Measurements from ENCODE around the gene SERPINF2. TPM values are rescaled to one million over a fixed set of nuclear protein-coding genes. Genes with fewer than 3 reads are reported as not detected.
"Not testable (repeated sequence)": the region's sequence is repeated elsewhere in the genome, so short reads cannot be mapped to it uniquely, and the experiment has no call there.

The SERPINF2 gene
- total RNA-seq = 0.82 and 1.3 TPM in 2 replicates

DNA sequence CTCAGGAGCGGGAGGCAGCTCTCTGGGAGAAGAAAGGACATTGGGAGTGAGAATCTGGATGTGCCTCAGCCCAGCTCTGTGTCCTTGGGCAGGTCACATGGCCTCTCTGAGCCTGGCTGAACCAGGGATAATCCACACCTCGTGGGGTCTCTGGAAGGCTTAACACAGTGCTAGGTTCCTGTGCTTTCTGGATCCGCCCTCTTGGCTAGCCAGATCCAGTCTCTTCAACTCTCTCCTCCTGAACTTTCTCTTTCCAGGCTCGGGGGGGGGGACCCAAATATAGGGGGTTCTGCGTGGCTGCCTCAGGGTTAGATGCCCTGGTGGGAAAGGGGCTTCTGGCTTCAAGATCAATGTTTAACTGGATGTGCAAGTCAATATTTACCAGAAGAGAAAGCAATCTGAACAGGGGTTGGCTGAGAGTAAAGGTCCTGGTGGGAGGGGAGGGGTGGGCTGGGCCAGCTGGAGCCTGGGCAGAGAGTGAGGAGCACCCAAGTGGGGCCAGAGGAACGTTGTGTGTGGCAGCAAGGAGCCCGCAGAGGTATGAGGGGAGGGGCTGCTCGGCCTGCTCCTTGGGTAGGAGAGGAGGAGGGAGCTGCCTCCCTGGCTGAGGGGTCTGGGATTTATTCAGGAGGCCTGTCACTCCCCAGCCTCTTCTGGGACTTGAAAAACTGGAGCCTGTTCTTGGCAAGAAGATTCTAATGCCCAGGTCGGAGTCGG is at the start of gene SERPINF2:
SERPINF2 (plus strand) TSS at position 501 of the 717 bp plus-strand sequence. CDS start 2,125 bp downstream, outside the sequence.
- H3K27me3 Mint-ChIP-seq = no peaks in the 10 kb centered on the region
- no peak within 1 kb of the TSS for H3K27ac Mint-ChIP-seq
- TF ChIP-seq, protein P1, sequence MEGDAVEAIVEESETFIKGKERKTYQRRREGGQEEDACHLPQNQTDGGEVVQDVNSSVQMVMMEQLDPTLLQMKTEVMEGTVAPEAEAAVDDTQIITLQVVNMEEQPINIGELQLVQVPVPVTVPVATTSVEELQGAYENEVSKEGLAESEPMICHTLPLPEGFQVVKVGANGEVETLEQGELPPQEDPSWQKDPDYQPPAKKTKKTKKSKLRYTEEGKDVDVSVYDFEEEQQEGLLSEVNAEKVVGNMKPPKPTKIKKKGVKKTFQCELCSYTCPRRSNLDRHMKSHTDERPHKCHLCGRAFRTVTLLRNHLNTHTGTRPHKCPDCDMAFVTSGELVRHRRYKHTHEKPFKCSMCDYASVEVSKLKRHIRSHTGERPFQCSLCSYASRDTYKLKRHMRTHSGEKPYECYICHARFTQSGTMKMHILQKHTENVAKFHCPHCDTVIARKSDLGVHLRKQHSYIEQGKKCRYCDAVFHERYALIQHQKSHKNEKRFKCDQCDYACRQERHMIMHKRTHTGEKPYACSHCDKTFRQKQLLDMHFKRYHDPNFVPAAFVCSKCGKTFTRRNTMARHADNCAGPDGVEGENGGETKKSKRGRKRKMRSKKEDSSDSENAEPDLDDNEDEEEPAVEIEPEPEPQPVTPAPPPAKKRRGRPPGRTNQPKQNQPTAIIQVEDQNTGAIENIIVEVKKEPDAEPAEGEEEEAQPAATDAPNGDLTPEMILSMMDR (IDR thresholded peaks at IDR 0.05) = no peak
- no peak within 1 kb of the TSS for H3K4me3 Mint-ChIP-seq
- H3K9me3 Mint-ChIP-seq = no peaks in the 10 kb centered on the region
- intact Hi-C loops (cut with micrococcal nuclease) = no loop called here
- ATAC-seq (ENCODE audit: low read depth) (no peak), DNase-seq (no peak)
- CTCF ChIA-PET = no interaction called here
- no peaks in the 10 kb centered on the region for H3K4me1 Mint-ChIP-seq
- POLR2A ChIA-PET = interaction anchor here (0.8 kb wide), 1 partner anchor 21 kb away, joined by 4 read pairs; no protein-coding TSS in a partner anchor
- peaks cover 7% of the 10 kb centered on the region for H3K36me3 Mint-ChIP-seq (ENCODE audit: low read depth)

DNA sequence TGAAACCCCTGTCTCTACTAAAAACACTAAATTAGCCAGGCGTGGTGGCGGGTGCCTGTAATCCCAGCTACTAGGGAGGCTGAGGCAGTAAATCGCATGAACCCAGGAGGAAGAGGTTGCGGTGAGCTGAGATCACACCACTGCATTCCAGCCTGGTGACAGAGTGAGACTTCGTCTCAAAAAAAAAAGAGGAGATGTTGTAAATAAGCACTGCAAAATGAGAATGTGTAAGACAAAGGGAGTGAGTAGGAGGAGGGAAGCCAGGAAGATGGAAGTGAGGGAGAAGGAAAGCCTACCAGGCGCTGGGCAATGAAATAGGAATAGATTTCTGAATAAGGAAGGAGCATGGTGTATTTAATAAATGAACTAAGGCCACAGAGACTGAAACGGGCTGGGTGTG is 49.3 kb upstream of the SERPINF2 start:
- DNase-seq (no peak), ATAC-seq (ENCODE audit: low read depth) (no peak)
- H3K4me1 Mint-ChIP-seq = no peaks in the 10 kb centered on the region
- no peaks in the 10 kb centered on the region for H3K9me3 Mint-ChIP-seq
- peaks cover 7% of the 10 kb centered on the region for H3K27me3 Mint-ChIP-seq
- ChIA-PET POLR2A (no interaction called here), CTCF (no interaction called here)
- no peak overlapping the region for H3K4me3 Mint-ChIP-seq
- H3K27ac Mint-ChIP-seq = no peak overlapping the region
- intact Hi-C loops (cut with micrococcal nuclease) = no loop called here
- TF ChIP-seq, protein P1 (IDR thresholded peaks at IDR 0.05) = no peak
- no peaks in the 10 kb centered on the region for H3K36me3 Mint-ChIP-seq (ENCODE audit: low read depth)

DNA sequence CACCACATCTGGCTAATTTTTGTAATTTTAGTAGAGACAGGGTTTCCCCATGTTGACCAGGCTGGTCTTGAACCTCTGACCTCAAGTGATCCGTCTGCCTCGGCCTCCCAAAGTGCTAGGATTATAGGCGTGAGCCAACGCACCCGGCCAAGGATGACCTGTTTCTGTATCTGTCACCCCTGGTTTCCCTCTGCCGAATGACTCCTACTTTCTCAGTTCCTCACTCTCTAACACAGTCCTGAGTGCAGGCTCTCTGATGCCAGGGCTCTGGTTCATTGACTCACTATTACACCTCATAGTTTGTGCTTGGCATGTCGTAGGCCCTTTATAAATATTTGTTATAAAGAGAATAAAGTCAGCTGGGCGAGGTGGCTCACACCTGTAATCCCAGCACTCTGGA is 47.3 kb upstream of the SERPINF2 start:
- intact Hi-C loops (cut with micrococcal nuclease) = no loop called here
- POLR2A ChIA-PET = no interaction called here

DNA sequence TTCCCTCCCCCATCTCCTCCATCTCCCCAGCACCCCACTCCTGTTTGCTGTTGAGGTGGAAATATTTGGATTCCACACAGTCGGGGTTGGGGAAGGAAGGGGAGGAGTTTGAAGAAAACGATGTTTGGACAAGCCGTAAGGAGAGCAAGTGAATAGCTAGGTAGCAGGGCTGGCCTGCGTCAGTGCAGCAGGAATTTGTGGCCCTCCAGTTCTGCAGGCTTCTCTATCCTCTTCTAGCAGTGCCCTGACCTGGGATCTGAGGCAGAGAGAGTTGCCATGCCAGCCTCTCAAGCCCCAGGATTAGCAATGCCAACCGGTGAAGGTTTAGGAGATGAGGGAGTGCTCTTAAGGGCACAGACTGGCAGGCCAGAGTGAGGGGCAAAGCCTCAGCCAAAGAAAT is 45.0 kb upstream of the SERPINF2 start:
- no peaks in the 10 kb centered on the region for H3K36me3 Mint-ChIP-seq (ENCODE audit: low read depth)
- ATAC-seq (ENCODE audit: low read depth) = no peak
- CTCF ChIA-PET = no interaction called here
- POLR2A ChIA-PET = interaction anchor here (0.7 kb wide), 1 partner anchor 10 kb away, joined by 6 read pairs; no protein-coding TSS in a partner anchor
- H3K27ac Mint-ChIP-seq = no peak overlapping the region
- intact Hi-C loops (cut with micrococcal nuclease) = no loop called here
- peaks cover 5% of the 10 kb centered on the region for H3K27me3 Mint-ChIP-seq
- H3K9me3 Mint-ChIP-seq = no peaks in the 10 kb centered on the region
- H3K4me3 Mint-ChIP-seq = no peak overlapping the region
- TF ChIP-seq, protein P1 (IDR thresholded peaks at IDR 0.05) = no peak
- H3K4me1 Mint-ChIP-seq = no peaks in the 10 kb centered on the region
- no peak for DNase-seq

More for the DNA sequence above, 47.3 kb upstream of the SERPINF2 start:
- no peak overlapping the region for H3K4me3 Mint-ChIP-seq
- peaks cover 7% of the 10 kb centered on the region for H3K27me3 Mint-ChIP-seq
- CTCF ChIA-PET = no interaction called here
- no peak overlapping the region for H3K27ac Mint-ChIP-seq
- DNase-seq (no peak), ATAC-seq (ENCODE audit: low read depth) (peak; percentile 79)
- TF ChIP-seq, protein P1 (IDR thresholded peaks at IDR 0.05) = no peak
- no peaks in the 10 kb centered on the region for H3K36me3 Mint-ChIP-seq (ENCODE audit: low read depth)
- H3K4me1 Mint-ChIP-seq = no peaks in the 10 kb centered on the region
- no peaks in the 10 kb centered on the region for H3K9me3 Mint-ChIP-seq

DNA sequence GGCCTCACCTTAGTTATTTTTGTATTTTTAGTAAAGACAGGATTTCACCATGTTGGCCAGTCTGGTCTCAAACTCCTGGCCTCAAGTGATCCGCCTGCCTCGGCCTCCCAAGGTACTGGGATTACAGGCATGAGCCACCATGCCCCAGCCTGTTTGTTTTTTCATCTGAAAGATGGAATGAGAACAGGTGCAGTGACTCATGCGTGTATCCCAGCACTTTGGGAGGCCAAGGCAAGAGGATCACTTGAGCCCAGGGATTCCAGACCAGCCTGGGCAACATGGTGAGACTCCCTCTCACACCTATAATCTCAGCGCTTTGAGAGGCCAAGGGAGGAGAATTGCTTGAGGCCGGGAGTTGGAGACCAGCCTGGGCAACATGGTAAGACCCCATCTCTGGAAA is 42.8 kb upstream of the SERPINF2 start:
- intact Hi-C loops (cut with micrococcal nuclease); H3K4me1 Mint-ChIP-seq; H3K9me3 Mint-ChIP-seq: not testable (repeated sequence)

More for the DNA sequence above, 42.8 kb upstream of the SERPINF2 start:
- H3K27me3 Mint-ChIP-seq; H3K36me3 Mint-ChIP-seq (ENCODE audit: low read depth); ATAC-seq (ENCODE audit: low read depth); H3K27ac Mint-ChIP-seq; CTCF ChIA-PET; DNase-seq; H3K4me3 Mint-ChIP-seq: not testable (repeated sequence)
- POLR2A ChIA-PET = interaction anchor here (0.6 kb wide), 1 partner anchor 17 kb away, joined by 5 read pairs; no protein-coding TSS in a partner anchor
